Uterus (tissue), 2 donors: Measurements from ENCODE around the gene ABLIM2.

Experiments used
- POLR2A ChIP-seq, 2 donors: fragments of 450-650 bp; IDR thresholded peaks; one replicate each; pipeline ENCODE4 v1.6.1; 2016; ENCODE audit warnings: antibody characterized with exemption in 2 of 2, mild to moderate bottlenecking in 1 of 2, moderate library complexity in 1 of 2
- TF ChIP-seq, protein P1 (sequence below), 4 experiments: fragments of 200-600 bp in 2 of 4; fragments of 450-650 bp in 2 of 4; sonication (generic) in 2 of 4; IDR thresholded peaks; one replicate each; pipeline ENCODE4 v1.5.1; 2016 to 2019; ENCODE audit warnings: antibody characterized with exemption in 4 of 4, mild to moderate bottlenecking in 2 of 4, moderate library complexity in 1 of 4

DNA sequence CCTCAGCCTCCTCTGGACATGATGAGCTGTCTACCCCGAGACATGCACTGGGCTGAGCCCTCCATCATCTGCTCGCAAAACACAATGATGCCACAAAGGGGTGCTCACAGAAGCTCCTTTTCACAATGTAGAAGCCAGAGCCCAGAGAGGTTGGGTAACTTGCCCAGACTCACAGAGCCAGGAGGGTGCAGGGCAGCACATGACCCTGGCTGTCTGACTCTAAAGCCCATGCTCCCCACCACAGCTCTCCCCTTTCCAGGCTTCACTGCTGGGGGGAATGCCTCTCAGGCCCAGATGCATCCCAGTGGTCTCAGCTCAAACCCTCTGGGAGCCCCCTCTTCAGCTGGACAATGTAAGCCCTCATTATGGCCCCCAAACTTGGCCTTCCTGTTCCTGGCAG is 120.5 kb downstream of the ABLIM2 start:
- no peak for TF ChIP-seq POLR2A (IDR thresholded peaks at IDR 0.05)
- TF ChIP-seq, protein P1, sequence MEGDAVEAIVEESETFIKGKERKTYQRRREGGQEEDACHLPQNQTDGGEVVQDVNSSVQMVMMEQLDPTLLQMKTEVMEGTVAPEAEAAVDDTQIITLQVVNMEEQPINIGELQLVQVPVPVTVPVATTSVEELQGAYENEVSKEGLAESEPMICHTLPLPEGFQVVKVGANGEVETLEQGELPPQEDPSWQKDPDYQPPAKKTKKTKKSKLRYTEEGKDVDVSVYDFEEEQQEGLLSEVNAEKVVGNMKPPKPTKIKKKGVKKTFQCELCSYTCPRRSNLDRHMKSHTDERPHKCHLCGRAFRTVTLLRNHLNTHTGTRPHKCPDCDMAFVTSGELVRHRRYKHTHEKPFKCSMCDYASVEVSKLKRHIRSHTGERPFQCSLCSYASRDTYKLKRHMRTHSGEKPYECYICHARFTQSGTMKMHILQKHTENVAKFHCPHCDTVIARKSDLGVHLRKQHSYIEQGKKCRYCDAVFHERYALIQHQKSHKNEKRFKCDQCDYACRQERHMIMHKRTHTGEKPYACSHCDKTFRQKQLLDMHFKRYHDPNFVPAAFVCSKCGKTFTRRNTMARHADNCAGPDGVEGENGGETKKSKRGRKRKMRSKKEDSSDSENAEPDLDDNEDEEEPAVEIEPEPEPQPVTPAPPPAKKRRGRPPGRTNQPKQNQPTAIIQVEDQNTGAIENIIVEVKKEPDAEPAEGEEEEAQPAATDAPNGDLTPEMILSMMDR (IDR thresholded peaks at IDR 0.05) = no peak
